ENCODE measurements around the gene CKMT2. TPM values are rescaled to one million over a fixed set of nuclear protein-coding genes. Genes with fewer than 3 reads are reported as not detected.

CKMT2 gene
- polyA plus RNA-seq, 1 experiment, result 0.11 TPM

GRCh38 chr5:81238460-81238859 is 5.3 kb downstream of the CKMT2 start:
- TF ChIP-seq, protein P1, sequence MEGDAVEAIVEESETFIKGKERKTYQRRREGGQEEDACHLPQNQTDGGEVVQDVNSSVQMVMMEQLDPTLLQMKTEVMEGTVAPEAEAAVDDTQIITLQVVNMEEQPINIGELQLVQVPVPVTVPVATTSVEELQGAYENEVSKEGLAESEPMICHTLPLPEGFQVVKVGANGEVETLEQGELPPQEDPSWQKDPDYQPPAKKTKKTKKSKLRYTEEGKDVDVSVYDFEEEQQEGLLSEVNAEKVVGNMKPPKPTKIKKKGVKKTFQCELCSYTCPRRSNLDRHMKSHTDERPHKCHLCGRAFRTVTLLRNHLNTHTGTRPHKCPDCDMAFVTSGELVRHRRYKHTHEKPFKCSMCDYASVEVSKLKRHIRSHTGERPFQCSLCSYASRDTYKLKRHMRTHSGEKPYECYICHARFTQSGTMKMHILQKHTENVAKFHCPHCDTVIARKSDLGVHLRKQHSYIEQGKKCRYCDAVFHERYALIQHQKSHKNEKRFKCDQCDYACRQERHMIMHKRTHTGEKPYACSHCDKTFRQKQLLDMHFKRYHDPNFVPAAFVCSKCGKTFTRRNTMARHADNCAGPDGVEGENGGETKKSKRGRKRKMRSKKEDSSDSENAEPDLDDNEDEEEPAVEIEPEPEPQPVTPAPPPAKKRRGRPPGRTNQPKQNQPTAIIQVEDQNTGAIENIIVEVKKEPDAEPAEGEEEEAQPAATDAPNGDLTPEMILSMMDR (IDR thresholded peaks at IDR 0.05; ENCODE audit: low read depth, low read length), result no peak
- Histone ChIP-seq H3K27ac (ENCODE audit: low read depth, low read length) (no peak overlapping the region), H3K4me3 (ENCODE audit: low read depth, low read length) (no peak overlapping the region), H3K9me3 (ENCODE audit: control insufficient read depth, insufficient read depth, low read length) (no peaks in the 10 kb centered on the region), H3K27me3 (ENCODE audit: control insufficient read depth, insufficient read depth, low read length) (no peaks in the 10 kb centered on the region)
- CTCF ChIA-PET, result interaction anchor here (1.3 kb wide), 1 partner anchor 60 kb away, joined by 4 read pairs; no protein-coding TSS in a partner anchor
- no peak for DNase-seq (ENCODE audit: low read depth, low spot score)
- POLR2A ChIA-PET, result no interaction called here

GRCh38 chr5:81239613-81240012 is 6.5 kb downstream of the CKMT2 start:
- CTCF ChIA-PET, result interaction anchor here (1.3 kb wide), 1 partner anchor 59 kb away, joined by 4 read pairs; no protein-coding TSS in a partner anchor
- POLR2A ChIA-PET, result no interaction called here
- Histone ChIP-seq H3K4me3 (ENCODE audit: low read depth, low read length) (no peak overlapping the region), H3K9me3 (ENCODE audit: control insufficient read depth, insufficient read depth, low read length) (no peaks in the 10 kb centered on the region), H3K27ac (ENCODE audit: low read depth, low read length) (no peak overlapping the region), H3K27me3 (ENCODE audit: control insufficient read depth, insufficient read depth, low read length) (no peaks in the 10 kb centered on the region)
- TF ChIP-seq, protein P1 (IDR thresholded peaks at IDR 0.05; ENCODE audit: low read depth, low read length), result no peak
- no peak for DNase-seq (ENCODE audit: low read depth, low spot score)

GRCh38 chr5:81241001-81241400 is 7.9 kb downstream of the CKMT2 start:
- Histone ChIP-seq H3K9me3 (ENCODE audit: control insufficient read depth, insufficient read depth, low read length) (no peaks in the 10 kb centered on the region), H3K27me3 (ENCODE audit: control insufficient read depth, insufficient read depth, low read length) (no peaks in the 10 kb centered on the region), H3K4me3 (ENCODE audit: low read depth, low read length) (no peak overlapping the region), H3K27ac (ENCODE audit: low read depth, low read length) (no peak overlapping the region)
- TF ChIP-seq, protein P1 (IDR thresholded peaks at IDR 0.05; ENCODE audit: low read depth, low read length), result no peak
- DNase-seq (ENCODE audit: low read depth, low spot score), result no peak
- CTCF ChIA-PET, result interaction anchor here (1.1 kb wide), 1 partner anchor 58 kb away, joined by 3 read pairs; no protein-coding TSS in a partner anchor
- POLR2A ChIA-PET, result no interaction called here

DNA sequence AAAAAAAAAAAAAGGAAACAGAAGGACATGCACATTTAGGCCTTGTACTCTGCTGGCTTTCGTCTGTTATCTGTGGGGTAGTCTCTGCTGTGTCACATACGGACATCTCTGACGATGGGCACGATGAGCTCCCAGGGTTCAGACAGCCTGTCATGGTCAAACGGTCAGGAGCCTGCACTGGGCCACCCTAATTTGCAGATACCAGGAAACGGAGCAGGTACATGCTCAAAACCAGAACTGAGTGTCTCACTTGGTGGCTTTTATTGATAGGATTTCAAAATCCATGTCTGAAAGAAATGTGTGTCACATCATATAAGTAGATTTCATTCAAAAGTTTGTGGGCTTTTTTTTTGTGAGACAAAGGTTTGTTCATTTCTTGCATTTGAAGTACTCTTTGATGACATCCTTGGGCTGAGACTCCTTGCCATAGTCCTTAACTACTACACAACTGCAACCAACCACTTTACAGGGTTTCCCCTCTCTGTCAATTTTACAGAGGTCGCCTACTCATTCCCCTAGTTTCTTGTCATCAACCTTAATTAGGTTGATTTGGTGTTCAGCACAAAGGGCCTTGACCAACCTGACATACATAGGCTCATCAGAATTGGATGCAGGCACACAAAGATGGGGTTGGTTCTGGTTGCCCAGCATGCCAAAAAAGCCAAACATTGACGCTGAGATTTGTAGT is 9.0 kb downstream of the CKMT2 start:
- Histone ChIP-seq H3K9me3 (ENCODE audit: control insufficient read depth, insufficient read depth, low read length) (no peaks in the 10 kb centered on the region), H3K4me3 (ENCODE audit: low read depth, low read length) (no peak overlapping the region), H3K27me3 (ENCODE audit: control insufficient read depth, insufficient read depth, low read length) (no peaks in the 10 kb centered on the region), H3K27ac (ENCODE audit: low read depth, low read length) (no peak overlapping the region)
- ChIA-PET POLR2A (no interaction called here), CTCF (interaction anchor here (1.1 kb wide), 1 partner anchor 57 kb away, joined by 3 read pairs; no protein-coding TSS in a partner anchor)
- TF ChIP-seq, protein P1 (IDR thresholded peaks at IDR 0.05; ENCODE audit: low read depth, low read length), result no peak
- no peak for DNase-seq (ENCODE audit: low read depth, low spot score)

- DNase-seq (ENCODE audit: low read depth, low spot score), result no peak
- Histone ChIP-seq H3K4me3 (ENCODE audit: low read depth, low read length) (no peak overlapping the region), H3K27ac (ENCODE audit: low read depth, low read length) (no peak overlapping the region), H3K9me3 (ENCODE audit: control insufficient read depth, insufficient read depth, low read length) (no peaks in the 10 kb centered on the region), H3K27me3 (ENCODE audit: control insufficient read depth, insufficient read depth, low read length) (no peaks in the 10 kb centered on the region)
- POLR2A ChIA-PET, result no interaction called here
- TF ChIP-seq, protein P1 (IDR thresholded peaks at IDR 0.05; ENCODE audit: low read depth, low read length), result 0 out of 2 replicates have a peak, but pooled peaks have one; percentile 10
- CTCF ChIA-PET, result no interaction called here
Measured at GRCh38 chr5:81242906-81243436, 9.8 kb downstream of the CKMT2 start.
